VCaP (cell line): ENCODE measurements around the gene GPR146.

ENCODE experiments used
- H3K27ac ChIP-seq: fragments of 450-650 bp; 2 replicates; pipeline ENCODE4 v1.5.1; 2017
- TF ChIP-seq, protein P1 (sequence below): fragments of 450-650 bp; conservative IDR thresholded peaks from 2 replicates; pipeline ENCODE4 v1.5.1; 2017; ENCODE audit warnings: mild to moderate bottlenecking, moderate library complexity

The GPR146 gene

DNA sequence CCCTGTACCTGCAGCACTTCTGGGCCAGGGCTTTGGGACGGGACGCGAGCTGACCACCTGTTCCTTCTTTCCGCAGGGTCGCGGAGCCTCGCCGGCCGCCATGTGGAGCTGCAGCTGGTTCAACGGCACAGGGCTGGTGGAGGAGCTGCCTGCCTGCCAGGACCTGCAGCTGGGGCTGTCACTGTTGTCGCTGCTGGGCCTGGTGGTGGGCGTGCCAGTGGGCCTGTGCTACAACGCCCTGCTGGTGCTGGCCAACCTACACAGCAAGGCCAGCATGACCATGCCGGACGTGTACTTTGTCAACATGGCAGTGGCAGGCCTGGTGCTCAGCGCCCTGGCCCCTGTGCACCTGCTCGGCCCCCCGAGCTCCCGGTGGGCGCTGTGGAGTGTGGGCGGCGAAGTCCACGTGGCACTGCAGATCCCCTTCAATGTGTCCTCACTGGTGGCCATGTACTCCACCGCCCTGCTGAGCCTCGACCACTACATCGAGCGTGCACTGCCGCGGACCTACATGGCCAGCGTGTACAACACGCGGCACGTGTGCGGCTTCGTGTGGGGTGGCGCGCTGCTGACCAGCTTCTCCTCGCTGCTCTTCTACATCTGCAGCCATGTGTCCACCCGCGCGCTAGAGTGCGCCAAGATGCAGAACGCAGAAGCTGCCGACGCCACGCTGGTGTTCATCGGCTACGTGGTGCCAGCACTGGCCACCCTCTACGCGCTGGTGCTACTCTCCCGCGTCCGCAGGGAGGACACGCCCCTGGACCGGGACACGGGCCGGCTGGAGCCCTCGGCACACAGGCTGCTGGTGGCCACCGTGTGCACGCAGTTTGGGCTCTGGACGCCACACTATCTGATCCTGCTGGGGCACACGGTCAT, 13.3 kb downstream of the GPR146 start:
- no peak overlapping the region for H3K27ac ChIP-seq
- TF ChIP-seq, protein P1, sequence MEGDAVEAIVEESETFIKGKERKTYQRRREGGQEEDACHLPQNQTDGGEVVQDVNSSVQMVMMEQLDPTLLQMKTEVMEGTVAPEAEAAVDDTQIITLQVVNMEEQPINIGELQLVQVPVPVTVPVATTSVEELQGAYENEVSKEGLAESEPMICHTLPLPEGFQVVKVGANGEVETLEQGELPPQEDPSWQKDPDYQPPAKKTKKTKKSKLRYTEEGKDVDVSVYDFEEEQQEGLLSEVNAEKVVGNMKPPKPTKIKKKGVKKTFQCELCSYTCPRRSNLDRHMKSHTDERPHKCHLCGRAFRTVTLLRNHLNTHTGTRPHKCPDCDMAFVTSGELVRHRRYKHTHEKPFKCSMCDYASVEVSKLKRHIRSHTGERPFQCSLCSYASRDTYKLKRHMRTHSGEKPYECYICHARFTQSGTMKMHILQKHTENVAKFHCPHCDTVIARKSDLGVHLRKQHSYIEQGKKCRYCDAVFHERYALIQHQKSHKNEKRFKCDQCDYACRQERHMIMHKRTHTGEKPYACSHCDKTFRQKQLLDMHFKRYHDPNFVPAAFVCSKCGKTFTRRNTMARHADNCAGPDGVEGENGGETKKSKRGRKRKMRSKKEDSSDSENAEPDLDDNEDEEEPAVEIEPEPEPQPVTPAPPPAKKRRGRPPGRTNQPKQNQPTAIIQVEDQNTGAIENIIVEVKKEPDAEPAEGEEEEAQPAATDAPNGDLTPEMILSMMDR = no peak

DNA sequence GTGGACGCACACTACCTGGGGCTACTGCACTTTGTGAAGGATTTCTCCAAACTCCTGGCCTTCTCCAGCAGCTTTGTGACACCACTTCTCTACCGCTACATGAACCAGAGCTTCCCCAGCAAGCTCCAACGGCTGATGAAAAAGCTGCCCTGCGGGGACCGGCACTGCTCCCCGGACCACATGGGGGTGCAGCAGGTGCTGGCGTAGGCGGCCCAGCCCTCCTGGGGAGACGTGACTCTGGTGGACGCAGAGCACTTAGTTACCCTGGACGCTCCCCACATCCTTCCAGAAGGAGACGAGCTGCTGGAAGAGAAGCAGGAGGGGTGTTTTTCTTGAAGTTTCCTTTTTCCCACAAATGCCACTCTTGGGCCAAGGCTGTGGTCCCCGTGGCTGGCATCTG, 14.0 kb downstream of the GPR146 start:
- TF ChIP-seq, protein P1 = no peak
- H3K27ac ChIP-seq = no peak overlapping the region

DNA sequence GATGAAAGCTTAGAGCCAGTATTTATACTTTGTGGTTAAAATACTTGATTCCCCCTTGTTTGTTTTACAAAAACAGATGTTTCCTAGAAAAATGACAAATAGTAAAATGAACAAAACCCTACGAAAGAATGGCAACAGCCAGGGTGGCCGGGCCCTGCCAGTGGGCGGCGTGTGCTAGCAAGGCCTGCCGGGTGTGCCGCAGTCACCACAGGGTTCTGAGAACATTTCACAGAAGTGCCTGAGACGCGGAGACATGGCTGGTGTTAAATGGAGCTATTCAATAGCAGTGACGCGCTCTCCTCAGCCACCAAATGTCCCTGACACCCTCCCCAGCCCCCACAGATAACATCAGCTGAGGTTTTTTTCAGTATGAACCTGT, 14.5 kb downstream of the GPR146 start:
- H3K27ac ChIP-seq = no peak overlapping the region

DNA sequence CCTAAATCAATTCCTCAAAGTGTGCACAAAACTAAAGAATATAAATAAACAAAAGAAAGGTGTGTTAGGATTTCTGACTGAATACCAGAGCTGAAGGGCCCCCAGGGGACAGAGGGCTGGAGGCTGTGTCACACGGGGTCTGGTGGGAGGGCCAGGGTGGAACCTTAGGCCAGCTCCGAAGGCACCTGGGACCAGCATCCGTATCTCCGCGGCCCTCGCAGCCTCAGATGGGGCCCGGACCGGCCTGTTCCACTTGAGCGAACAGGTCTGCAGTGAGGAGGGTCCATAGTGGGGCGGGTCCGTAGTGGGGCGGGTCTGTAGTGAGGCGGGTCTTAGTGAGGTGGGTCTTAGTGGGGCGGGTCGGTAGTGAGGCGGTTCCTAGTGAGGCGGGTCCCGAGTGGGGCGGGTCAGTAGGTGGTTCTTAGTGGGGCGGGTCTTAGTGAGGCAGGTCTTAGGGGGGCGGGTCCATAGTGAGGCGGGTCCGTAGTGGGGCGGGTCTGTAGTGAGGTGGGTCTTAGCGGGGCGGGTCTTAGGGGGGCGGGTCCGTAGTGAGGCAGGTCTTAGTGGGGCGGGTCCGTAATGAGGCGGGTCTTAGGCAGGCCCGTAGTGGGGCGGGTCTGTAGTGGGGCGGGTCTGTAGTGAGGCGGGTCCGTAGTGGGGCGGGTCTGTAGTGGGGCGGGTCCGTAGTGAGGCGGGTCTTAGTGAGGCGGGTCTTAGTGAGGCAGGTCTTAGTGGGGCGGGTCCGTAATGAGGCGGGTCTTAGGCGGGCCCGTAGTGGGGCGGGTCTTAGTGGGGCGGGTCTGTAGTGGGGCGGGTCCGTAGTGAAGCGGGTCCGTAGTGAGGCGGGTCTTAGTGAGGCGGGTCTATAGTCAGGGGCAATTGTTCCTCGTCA, 15.1 kb downstream of the GPR146 start:
- H3K27ac ChIP-seq = no peak overlapping the region
- TF ChIP-seq, protein P1 = no peak

More for the DNA sequence above, 14.5 kb downstream of the GPR146 start:
- TF ChIP-seq, protein P1 = no peak

DNA sequence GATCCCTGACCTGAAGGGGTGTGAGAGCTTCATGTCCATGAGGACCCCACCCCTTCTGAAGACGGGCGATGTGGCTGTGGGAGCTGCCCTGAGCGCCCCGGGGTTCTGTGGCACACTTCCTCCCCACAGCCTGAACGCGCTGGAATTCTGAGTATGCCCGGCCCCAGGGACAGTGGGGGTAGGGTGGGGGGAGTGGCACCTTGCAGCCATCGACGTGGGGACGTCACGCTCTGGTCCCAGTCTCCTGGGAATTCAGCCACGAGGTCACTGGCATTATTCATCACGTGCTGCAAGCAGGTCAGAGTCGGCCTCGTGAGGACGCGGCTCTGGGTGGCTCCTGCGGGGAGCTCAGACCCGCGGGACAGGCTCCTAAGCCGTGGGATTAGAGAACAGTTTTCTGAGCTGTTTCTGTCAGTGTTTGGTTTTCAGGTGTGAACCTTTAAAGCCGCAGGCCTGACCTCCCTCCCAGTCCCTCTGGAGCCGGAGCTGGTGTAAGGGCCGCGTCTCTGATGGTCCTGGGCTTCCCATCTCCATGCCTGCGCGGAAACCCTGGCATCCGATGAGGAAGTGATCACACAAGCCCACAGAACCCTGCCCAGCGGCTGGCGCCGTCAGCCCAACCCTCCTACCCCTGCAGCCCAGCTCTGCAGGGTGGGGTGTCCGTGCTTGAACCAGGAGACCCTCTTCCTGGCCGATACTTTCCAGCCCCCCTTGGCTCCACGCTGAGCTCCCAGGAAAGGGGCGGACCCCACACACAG, 16.1 kb downstream of the GPR146 start:
- H3K27ac ChIP-seq = no peak overlapping the region
- TF ChIP-seq, protein P1 = no peak

DNA sequence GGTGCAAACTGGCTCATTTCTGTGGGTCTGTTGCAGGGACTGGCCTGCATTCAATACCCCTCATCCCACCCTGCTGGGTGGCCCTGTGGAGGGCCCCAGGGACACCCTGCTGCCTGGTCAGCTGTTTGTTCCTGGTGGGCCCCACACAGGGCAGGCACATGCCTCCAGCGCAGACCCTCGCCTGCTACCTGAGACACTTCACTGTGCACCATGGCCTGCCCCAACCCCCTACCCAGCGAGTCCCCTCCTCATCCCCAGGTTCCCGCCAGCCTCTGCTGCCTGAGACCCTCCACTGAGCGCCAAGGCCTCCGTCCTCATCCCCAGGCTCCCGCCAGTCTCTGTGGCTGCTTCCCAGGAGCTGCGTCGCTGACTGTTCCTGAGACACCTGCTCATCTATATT, 16.8 kb downstream of the GPR146 start:
- no peak overlapping the region for H3K27ac ChIP-seq
- TF ChIP-seq, protein P1 = no peak
